NB4 (cell line): ENCODE measurements around the gene ERCC2.
"Not testable (repeated sequence)": the region's sequence is repeated elsewhere in the genome, so short reads cannot be mapped to it uniquely, and the experiment has no call there.

ENCODE experiments used
- DNase-seq: peaks from one replicate; pipeline ENCODE4 v3.0.0; 2010; ENCODE audit warnings: low read depth
- H3K4me3 ChIP-seq: one replicate; pipeline ENCODE4 v1.5.1; 2011; ENCODE audit warnings: mild to moderate bottlenecking, low read depth, low read length, moderate library complexity
- MYC ChIP-seq: IDR thresholded peaks from 2 replicates; pipeline ENCODE4 v1.6.1; 2011; ENCODE audit warnings: low read depth, low read length
- POLR2A ChIP-seq: IDR thresholded peaks from 2 replicates; pipeline ENCODE4 v1.6.1; 2011; ENCODE audit warnings: mild to moderate bottlenecking; ENCODE audit not compliant: insufficient read length; ENCODE audit errors: extremely low read depth
- TF ChIP-seq, protein P1 (sequence below): IDR thresholded peaks from one replicate; pipeline ENCODE4 v1.5.1; 2012; ENCODE audit warnings: low read depth, low read length
- TF ChIP-seq, protein P2 (sequence below): IDR thresholded peaks from 2 replicates; pipeline ENCODE4 v1.6.1; 2011; ENCODE audit warnings: low read depth, low read length

Gene ERCC2

DNA sequence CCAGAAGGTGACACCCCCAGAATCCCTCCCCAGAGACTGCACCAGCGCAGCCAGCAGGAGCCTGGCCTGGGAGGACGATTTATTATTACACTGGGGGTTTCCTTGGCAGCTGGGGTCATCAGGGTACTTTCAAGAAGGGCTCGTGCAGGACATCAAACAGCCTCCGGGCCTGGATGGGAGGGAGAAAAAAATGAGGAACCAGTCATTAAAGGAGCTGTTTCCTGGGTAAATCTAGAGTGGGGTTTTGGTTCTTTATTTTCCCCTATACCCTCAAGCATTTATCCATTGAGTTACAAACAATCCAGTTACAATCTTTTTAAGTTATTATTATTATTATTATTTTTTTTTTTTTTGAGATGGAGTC lies 39.2 kb upstream of the ERCC2 start:
- TF ChIP-seq, protein P1, sequence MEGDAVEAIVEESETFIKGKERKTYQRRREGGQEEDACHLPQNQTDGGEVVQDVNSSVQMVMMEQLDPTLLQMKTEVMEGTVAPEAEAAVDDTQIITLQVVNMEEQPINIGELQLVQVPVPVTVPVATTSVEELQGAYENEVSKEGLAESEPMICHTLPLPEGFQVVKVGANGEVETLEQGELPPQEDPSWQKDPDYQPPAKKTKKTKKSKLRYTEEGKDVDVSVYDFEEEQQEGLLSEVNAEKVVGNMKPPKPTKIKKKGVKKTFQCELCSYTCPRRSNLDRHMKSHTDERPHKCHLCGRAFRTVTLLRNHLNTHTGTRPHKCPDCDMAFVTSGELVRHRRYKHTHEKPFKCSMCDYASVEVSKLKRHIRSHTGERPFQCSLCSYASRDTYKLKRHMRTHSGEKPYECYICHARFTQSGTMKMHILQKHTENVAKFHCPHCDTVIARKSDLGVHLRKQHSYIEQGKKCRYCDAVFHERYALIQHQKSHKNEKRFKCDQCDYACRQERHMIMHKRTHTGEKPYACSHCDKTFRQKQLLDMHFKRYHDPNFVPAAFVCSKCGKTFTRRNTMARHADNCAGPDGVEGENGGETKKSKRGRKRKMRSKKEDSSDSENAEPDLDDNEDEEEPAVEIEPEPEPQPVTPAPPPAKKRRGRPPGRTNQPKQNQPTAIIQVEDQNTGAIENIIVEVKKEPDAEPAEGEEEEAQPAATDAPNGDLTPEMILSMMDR = no peak
- TF ChIP-seq POLR2A (no peak), MYC (no peak)
- TF ChIP-seq, protein P2, sequence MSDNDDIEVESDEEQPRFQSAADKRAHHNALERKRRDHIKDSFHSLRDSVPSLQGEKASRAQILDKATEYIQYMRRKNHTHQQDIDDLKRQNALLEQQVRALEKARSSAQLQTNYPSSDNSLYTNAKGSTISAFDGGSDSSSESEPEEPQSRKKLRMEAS = no peak
- DNase-seq = peak; percentile 23
- no peak overlapping the region for H3K4me3 ChIP-seq

DNA sequence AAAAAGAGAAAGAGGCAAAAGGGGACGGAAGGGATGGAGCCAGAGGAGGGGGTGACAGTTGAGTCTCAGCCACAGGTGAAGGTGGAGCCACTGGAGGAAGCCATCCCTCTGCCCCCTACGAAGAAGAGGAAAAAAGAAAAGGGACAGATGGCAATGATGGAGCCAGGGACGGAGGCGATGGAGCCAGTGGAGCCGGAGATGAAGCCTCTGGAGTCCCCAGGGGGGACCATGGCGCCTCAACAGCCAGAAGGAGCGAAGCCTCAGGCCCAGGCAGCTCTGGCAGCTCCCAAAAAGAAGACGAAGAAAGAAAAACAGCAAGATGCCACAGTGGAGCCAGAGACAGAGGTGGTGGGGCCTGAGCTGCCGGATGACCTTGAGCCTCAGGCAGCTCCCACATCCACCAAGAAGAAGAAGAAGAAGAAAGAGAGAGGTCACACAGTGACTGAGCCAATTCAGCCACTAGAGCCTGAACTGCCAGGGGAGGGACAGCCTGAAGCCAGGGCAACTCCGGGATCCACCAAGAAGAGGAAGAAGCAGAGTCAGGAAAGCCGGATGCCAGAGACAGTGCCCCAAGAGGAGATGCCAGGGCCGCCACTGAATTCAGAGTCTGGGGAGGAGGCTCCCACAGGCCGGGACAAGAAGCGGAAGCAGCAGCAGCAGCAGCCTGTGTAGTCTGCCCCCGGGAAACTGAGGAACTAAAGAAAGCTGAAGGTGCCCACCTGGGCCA lies 38.6 kb upstream of the ERCC2 start:
- no peak overlapping the region for H3K4me3 ChIP-seq
- no peak for DNase-seq
- TF ChIP-seq, protein P1 = no peak
- TF ChIP-seq, protein P2 = no peak
- TF ChIP-seq POLR2A (no peak), MYC (no peak)

DNA sequence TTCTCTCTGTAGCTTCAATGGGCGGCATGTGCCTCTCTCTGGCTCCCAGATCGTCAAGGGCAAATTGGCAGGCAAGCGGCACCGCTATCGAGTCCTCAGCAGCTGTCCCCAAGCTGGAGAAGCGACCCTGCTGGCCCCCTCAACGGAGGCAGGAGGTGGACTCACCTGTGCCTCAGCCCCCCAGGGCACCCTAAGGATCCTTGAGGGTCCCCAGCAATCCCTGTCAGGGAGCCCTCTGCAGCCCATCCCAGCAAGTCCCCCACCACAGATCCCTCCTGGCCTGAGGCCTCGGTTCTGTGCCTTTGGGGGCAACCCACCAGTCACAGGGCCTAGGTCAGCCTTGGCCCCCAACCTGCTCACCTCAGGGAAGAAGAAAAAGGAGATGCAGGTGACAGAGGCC lies 37.7 kb upstream of the ERCC2 start:
- no peak for DNase-seq
- TF ChIP-seq POLR2A (no peak), MYC (no peak)
- TF ChIP-seq, protein P1 = no peak
- TF ChIP-seq, protein P2 = no peak
- no peak overlapping the region for H3K4me3 ChIP-seq

DNA sequence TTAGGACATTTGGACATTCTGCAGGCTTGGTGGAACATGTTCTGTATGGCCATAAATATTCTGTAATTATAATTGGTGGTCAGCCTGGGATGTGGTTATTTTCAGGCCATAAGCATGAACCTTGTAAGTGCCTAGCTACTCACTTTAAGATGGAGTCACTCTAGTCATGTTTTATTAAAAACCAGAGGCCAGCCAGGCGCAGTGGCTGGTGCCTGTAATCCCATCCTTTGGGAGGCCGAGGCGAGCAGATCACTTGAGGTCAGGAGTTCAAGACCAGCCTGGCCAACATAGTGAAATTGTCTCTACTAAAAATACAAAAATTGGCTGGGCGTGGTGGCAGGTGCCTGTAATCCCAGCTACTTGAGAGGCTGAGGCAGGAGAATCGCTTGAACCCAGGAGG lies 37.2 kb upstream of the ERCC2 start:
- not testable (repeated sequence) for DNase-seq
- H3K4me3 ChIP-seq = peak overlapping the region; percentile 88

DNA sequence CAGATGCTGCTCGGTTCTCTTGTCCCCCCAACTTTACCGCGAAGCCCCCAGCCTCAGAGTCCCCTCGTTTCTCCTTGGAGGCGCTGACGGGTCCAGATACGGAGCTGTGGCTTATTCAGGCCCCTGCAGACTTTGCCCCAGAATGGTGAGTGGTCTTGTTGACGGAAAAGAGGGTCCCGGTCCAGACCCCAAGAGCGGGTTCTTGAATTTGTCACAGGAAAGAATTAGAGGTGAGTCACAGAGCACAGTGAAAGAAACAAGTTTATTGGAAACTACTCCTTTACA lies 36.7 kb upstream of the ERCC2 start:
- peak overlapping the region; percentile 88 for H3K4me3 ChIP-seq
- DNase-seq = no peak
- no peak for TF ChIP-seq MYC
- TF ChIP-seq, protein P2 = no peak
- TF ChIP-seq POLR2A = no peak
- TF ChIP-seq, protein P1 = no peak

DNA sequence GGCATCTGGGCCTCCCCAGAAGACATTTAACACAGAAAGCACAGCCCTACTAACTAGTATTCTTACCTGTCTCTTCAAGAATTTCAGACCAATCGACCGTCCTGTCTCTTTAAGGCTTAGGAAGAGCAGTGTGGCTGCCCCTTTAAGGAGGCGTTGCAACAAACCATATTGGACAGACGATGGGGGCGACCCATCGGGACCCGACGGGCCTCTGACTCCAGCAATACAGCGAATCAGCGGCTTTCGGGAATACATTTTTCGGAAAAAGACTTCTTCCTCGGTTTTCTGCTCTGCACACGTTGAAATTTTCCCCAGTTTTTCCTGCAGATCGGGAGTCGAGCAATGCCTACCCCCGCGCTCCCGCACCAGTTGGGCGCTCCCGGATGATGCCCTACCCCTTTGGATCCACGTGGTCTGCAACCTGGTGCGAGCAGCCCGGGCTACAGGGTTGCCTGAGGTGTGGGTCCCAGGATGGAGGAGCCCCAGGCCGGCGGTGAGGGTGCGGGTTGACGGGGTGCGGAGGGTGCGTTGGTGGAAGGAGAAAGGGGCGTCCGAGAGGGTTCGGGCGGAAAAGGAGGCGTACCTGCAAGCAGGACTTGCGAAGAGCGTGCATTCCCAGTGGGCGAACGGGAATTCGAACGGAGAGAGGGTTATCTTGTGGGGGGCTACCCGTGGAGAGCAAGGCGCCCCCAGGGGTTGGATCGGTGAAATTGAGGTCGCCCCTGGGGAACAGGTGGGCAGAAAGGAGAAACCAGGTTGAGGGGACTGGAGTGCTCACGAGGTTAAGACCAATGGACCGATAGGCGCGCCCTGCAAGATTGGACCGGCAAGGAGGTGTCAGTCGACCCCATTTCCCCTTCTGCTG lies 36.1 kb upstream of the ERCC2 start, which contains the start of gene POLR1G:
Gene POLR1G (plus strand): TSS at position 419 of the 865 bp plus-strand sequence. CDS start 53 bp downstream, at position 472.
- H3K4me3 ChIP-seq = peak within 1 kb of the TSS; percentile 88
- DNase-seq = peak; percentile 76
- TF ChIP-seq POLR2A (peak; percentile 28), MYC (peak; percentile 82)
- TF ChIP-seq, protein P1 = no peak
- TF ChIP-seq, protein P2 = peak; percentile 96
